GM12878 (cell line): Measurements from ENCODE around the gene KRI1. TPM values are rescaled to one million over a fixed set of nuclear protein-coding genes. Genes with fewer than 3 reads are reported as not detected.

Source experiments
- ATAC-seq: fragments of 200-7000 bp; cut with Tn5 transposase; 3 replicates; pipeline ENCODE4 v1.9.1; 2020; ENCODE audit warnings: mild to moderate bottlenecking, moderate library complexity
- BruUV-seq: library from RNA; stranded (reverse); fragments of 400-500 nt; replicated peaks from 2 replicates; lab custom pipeline; 2021; lab: Mats Ljungman, UMichigan
- CTCF ChIA-PET: fragments of 300-600 bp; sonication (Branson Sonifier 250); formaldehyde crosslinking; extraction: SDS; loops from one replicate; lab custom pipeline; 2021; ENCODE audit warnings: inconsistent platforms; lab: Yijun Ruan, JAX
- POLR2A ChIA-PET: fragments of 350-600 bp; formaldehyde crosslinking; extraction: SDS; loops from one replicate; lab custom pipeline; 2021; ENCODE audit warnings: inconsistent platforms; lab: Charles Lee
- RAD21 ChIA-PET: fragments of 300-600 bp; sonication (Branson Sonifier 250); formaldehyde crosslinking; loops from one replicate; lab custom pipeline; 2023; ENCODE audit warnings: antibody characterized with exemption; ENCODE audit not compliant: unreplicated experiment; lab: Charles Lee
- SMC1A ChIA-PET: fragments of 300-600 bp; sonication (Branson Sonifier 250); formaldehyde crosslinking; loops from one replicate; lab custom pipeline; 2023; ENCODE audit not compliant: unreplicated experiment, uncharacterized antibody; lab: Charles Lee
- DNase-seq: peaks from one replicate; pipeline ENCODE4 v3.0.0-alpha.2; 2011; ENCODE audit warnings: low read depth, low spot score
- FAIRE-seq: peaks from 3 replicates; lab custom pipeline; 2011; peaks lifted over from hg19 to GRCh38; lab: Jason Lieb, UNC
- H2AFZ ChIP-seq: 2 replicates; pipeline ENCODE4 v1.6.0; 2011; ENCODE audit warnings: low read depth, low read length, control low read depth; ENCODE audit not compliant: control insufficient read depth
- H3K27ac ChIP-seq: 2 replicates; pipeline ENCODE4 v1.5.1; 2011; ENCODE audit warnings: control low read depth; ENCODE audit not compliant: control insufficient read depth, insufficient read depth
- H3K27me3 ChIP-seq, 2 experiments: replicated peaks in 1 of 2; 2 replicates each; pipeline versions ENCODE4 v1.6.0 to v1.6.1; 2011; ENCODE audit warnings: low read length in 1 of 2; ENCODE audit not compliant: control insufficient read depth in 2 of 2, insufficient read depth in 2 of 2
- H3K36me3 ChIP-seq, 2 experiments: 2 replicates each; pipeline ENCODE4 v1.5.1; 2011; ENCODE audit warnings: low read length in 1 of 2; ENCODE audit not compliant: control insufficient read depth in 2 of 2, insufficient read depth in 2 of 2
- H3K4me1 ChIP-seq: 2 replicates; pipeline ENCODE4 v1.6.1; 2011; ENCODE audit warnings: mild to moderate bottlenecking, low read length, moderate library complexity, mixed read lengths; ENCODE audit not compliant: control insufficient read depth, insufficient read depth
- H3K4me2 ChIP-seq: 2 replicates; pipeline ENCODE4 v1.6.0; 2011; ENCODE audit warnings: control low read depth; ENCODE audit not compliant: control insufficient read depth, insufficient read depth
- H3K4me3 ChIP-seq: fragments of 200-600 bp; sonication (generic); 2 replicates; pipeline ENCODE4 v1.5.1; 2016
- H3K79me2 ChIP-seq: 2 replicates; pipeline ENCODE4 v1.6.0; 2011; ENCODE audit warnings: low read length; ENCODE audit not compliant: control insufficient read depth, insufficient read depth
- H3K9ac ChIP-seq: 2 replicates; pipeline ENCODE4 v1.8.0; 2011; ENCODE audit warnings: low read length, control low read depth, mixed read lengths; ENCODE audit not compliant: control insufficient read depth, insufficient read depth
- H3K9me3 ChIP-seq: replicated peaks from 3 replicates; pipeline ENCODE4 v1.5.1; 2011; ENCODE audit warnings: mild to moderate bottlenecking, low read length; ENCODE audit not compliant: control insufficient read depth, insufficient read depth
- H4K20me1 ChIP-seq: 2 replicates; pipeline ENCODE4 v1.6.0; 2011; ENCODE audit not compliant: control insufficient read depth, insufficient read depth
- CBX3 ChIP-seq: fragments of 200-600 bp; sonication (generic); IDR thresholded peaks from 2 replicates; pipeline ENCODE4 v1.6.1; 2016; ENCODE audit warnings: low read depth, borderline replicate concordance
- MEF2A ChIP-seq: IDR thresholded peaks from 2 replicates; pipeline ENCODE4 v1.6.1; 2011; ENCODE audit warnings: low read depth, mild to moderate bottlenecking, low read length, moderate library complexity; ENCODE audit not compliant: insufficient read depth
- NFXL1 ChIP-seq: fragments of 450-650 bp; IDR thresholded peaks from 2 replicates; pipeline ENCODE4 v1.6.1; 2017; ENCODE audit warnings: antibody characterized with exemption, mild to moderate bottlenecking, borderline replicate concordance
- NR2C1 ChIP-seq: fragments of 450-650 bp; IDR thresholded peaks from 2 replicates; pipeline ENCODE4 v1.6.1; 2017; ENCODE audit warnings: antibody characterized with exemption, mild to moderate bottlenecking, moderate library complexity
- SUZ12 ChIP-seq: fragments of 200-600 bp; sonication (generic); IDR thresholded peaks from one replicate; pipeline ENCODE4 v1.6.1; 2018; ENCODE audit warnings: antibody characterized with exemption, mild to moderate bottlenecking; ENCODE audit not compliant: unreplicated experiment
- WGBS: methylation state at CpG from one replicate; pipeline ENCODE4 v1.1.6; 2016; ENCODE audit warnings: low lambda C conversion rate; ENCODE audit not compliant: insufficient replicate concordance, insufficient coverage; ENCODE audit errors: missing lambda C conversion rate; 5-methylcytosine and 5-hydroxymethylcytosine counted together
- in situ Hi-C: fragments of 300-500 bp; cut with MboI; formaldehyde crosslinking; loops from 9 replicates; pipeline ENCODE4 v1.14.3; 2018; ENCODE audit warnings: mixed read lengths
- intact Hi-C: fragments of 100-400 bp; cut with micrococcal nuclease; formaldehyde crosslinking; loops from one replicate; pipeline ENCODE4 v1.14.2; 2022; ENCODE audit not compliant: unreplicated experiment
- polyA plus RNA-seq, 11 experiments: library from polyadenylated mRNA; depleted of rRNA in 4 of 11; unstranded in 6 of 11; stranded (reverse) in 5 of 11; fragments of >200 nt; fragmentation: Nextera tagmentation in 4 of 11; fragmentation: Illumina TruSeq in 1 of 11; extraction: Ambion mirVana in 4 of 11; extraction: Trizol in 1 of 11; gene quantifications; 1 replicate in 1 of 11; 2 replicates in 10 of 11; pipeline versions ENCODE4 v1.2.1 to v1.2.3, GENCODE V29; 2011 to 2016; ENCODE audit warnings: inconsistent platforms in 2 of 11, missing spikeins in 2 of 11, low read depth in 1 of 11
- total RNA-seq, 4 experiments: library from RNA; depleted of rRNA in 3 of 4; stranded (reverse); fragments of >200 nt in 3 of 4; fragmentation: Illumina TruSeq in 1 of 4; extraction: Trizol in 1 of 4; gene quantifications; 2 replicates each; pipeline versions ENCODE4 v1.2.1 to v1.2.3, GENCODE V29; 2013 to 2021

The KRI1 gene
- total and polyA plus RNA-seq, 10 of the 15 experiments (the other 5 are each of a cell fraction or from before 2014, with no cell fraction given): 0.98 to 42.5 (median 24.7) TPM

DNA sequence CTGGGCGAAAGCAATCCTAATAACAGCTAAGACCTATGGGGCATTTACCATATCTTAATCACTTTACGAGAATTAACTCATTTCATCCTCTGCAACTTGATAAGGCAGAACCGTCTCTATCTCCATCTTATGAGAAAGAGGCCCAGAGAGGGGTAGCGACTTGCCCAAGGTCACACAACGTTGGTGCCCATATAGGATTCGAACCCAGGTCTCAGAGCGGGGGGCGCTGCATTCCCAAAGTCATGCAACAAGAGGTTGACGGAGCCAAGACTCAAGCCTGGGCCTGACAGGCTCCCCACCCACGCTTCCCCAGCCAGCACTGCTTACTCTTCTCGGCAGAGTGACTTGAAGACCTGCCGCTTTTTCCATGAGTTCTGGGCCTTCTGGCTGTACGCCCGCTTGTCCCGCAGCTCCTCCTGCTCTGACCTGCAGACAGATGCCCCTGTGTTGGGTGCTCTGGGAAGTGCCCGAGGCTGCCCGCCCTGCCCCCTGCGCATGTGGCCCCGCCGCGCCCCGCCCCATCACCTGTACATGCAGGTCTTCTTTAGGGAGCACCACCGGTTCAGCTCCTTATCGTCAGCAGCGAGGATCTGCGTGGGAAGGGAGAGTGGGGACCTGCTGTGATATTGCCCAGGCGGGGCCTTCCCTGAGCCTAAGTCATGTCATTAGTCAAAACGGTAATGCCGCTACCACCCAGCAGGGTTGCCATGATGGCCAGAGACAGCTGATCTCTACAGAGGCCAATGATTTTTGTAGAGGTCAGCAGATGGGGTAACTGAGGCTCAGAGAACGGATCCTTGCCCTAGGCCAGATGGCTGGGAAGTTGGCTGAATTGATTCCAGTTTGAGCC lies 10.8 kb downstream of the KRI1 start:
- SMC1A ChIA-PET: interaction anchor here (1.1 kb wide), 1 partner anchor 9 kb away, joined by 3 read pairs; no protein-coding TSS in a partner anchor
- CTCF ChIA-PET: interaction anchor here (1.2 to 1.7 kb wide), 6 partner anchors 13 to 145 kb away, joined by 3 to 5 read pairs (median 4); no protein-coding TSS in a partner anchor
- no peak overlapping the region for H2AFZ ChIP-seq
- H3K27me3 ChIP-seq: no peaks in the 10 kb centered on the region
- FAIRE-seq (no peak), ATAC-seq (no peak), DNase-seq (no peak)
- 88% methylated on average over 29 of the region's 30 CpGs for WGBS
- in situ Hi-C loops: no loop called here
- POLR2A ChIA-PET: interaction anchor here (0.5 to 0.6 kb wide), 2 partner anchors 20 to 92 kb away, joined by 4 to 5 read pairs; no protein-coding TSS in a partner anchor
- H4K20me1 ChIP-seq: no peaks in the 10 kb centered on the region
- no peak overlapping the region for H3K4me2 ChIP-seq
- peaks cover 27 to 31% of the 10 kb centered on the region in 2 experiments for H3K36me3 ChIP-seq
- no peaks in the 10 kb centered on the region; the same call in 1 of the 2 replicates for H3K79me2 ChIP-seq
- H3K27ac ChIP-seq: peak overlapping the region; percentile 65
- no peak overlapping the region for H3K4me3 ChIP-seq
- H3K9ac ChIP-seq: no peak overlapping the region
- BruUV-seq: no TSS peak
- intact Hi-C loops: no loop called here
- peaks cover 42% of the 10 kb centered on the region for H3K4me1 ChIP-seq
- no peaks in the 10 kb centered on the region; the same call in 2 of the 3 replicates for H3K9me3 ChIP-seq
- RAD21 ChIA-PET: interaction anchor here (1.1 to 1.9 kb wide), 2 partner anchors 11 to 145 kb away, joined by 3 to 8 read pairs; partner anchors contain the start of gene KRI1
- TF ChIP-seq MEF2A (no peak), CBX3 (no peak), NFXL1 (no peak), SUZ12 (no peak), NR2C1 (no peak)
